NT2/D1 (cell line): ENCODE measurements around the gene PTPRN2.

Source experiments
- DNase-seq: peaks from one replicate; pipeline ENCODE4 v3.0.0-alpha.2; 2011; ENCODE audit warnings: low read depth, low spot score
- H3K27me3 ChIP-seq: 2 replicates; pipeline ENCODE4 v1.6.0; 2011; ENCODE audit warnings: mild to moderate bottlenecking; ENCODE audit not compliant: insufficient read length, insufficient read depth
- H3K36me3 ChIP-seq: 2 replicates; pipeline ENCODE4 v1.6.1; 2011; ENCODE audit warnings: mild to moderate bottlenecking, low read length, mixed read lengths; ENCODE audit not compliant: insufficient read depth, insufficient read length
- H3K4me1 ChIP-seq: 2 replicates; pipeline ENCODE4 v1.5.1; 2011; ENCODE audit not compliant: insufficient read depth, insufficient read length
- H3K4me3 ChIP-seq: 2 replicates; pipeline ENCODE4 v1.5.1; 2011; ENCODE audit warnings: low read depth; ENCODE audit not compliant: insufficient read length
- H3K9ac ChIP-seq: 2 replicates; pipeline ENCODE4 v1.6.0; 2011; ENCODE audit warnings: low read depth; ENCODE audit not compliant: insufficient read length
- H3K9me3 ChIP-seq: 2 replicates; pipeline ENCODE4 v1.5.1; 2011; ENCODE audit warnings: mild to moderate bottlenecking, low read length; ENCODE audit not compliant: insufficient read depth
- SUZ12 ChIP-seq: IDR thresholded peaks from 2 replicates; pipeline ENCODE4 v1.6.1; 2011; ENCODE audit not compliant: insufficient read length, insufficient read depth; ENCODE audit errors: extremely low read depth
- YY1 ChIP-seq: IDR thresholded peaks from 2 replicates; pipeline ENCODE4 v1.6.1; 2011; ENCODE audit not compliant: insufficient read length, insufficient read depth
- ZNF274 ChIP-seq: IDR thresholded peaks from 2 replicates; pipeline ENCODE4 v1.6.1; 2011; ENCODE audit warnings: mild to moderate bottlenecking, low read depth, low read length

PTPRN2 gene

DNA sequence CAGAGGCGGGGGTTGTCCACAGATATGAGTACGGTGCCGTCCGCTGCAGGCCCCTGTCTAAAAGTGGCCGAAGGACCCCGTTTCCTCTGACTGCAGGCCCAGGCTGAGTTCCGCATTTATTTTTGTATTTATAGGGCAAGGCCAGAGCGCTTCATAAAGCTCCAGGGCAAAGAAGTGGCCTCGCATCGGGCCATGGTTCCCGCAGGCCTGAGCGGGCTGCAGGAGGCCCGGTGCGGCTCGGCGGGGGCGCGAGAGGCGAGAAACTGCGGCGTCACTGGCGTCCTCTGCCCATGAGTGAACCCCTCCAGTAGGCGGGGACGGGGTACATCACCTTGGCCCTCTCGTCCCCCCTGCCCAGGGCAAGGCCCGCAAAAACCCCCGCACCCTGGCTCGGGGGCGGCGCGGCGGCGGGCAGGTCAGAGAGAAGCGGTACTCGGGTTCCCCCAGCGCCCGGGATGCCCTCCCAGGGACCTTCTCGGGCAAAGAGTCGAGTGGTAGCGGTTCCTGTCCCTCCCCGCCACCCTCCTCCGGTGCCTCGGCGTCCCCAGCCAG lies 895.1 kb downstream of the PTPRN2 start:
- Histone ChIP-seq H3K36me3 (no peaks in the 10 kb centered on the region), H3K27me3 (peaks cover 72% of the 10 kb centered on the region), H3K4me3 (peak overlapping the region; percentile 15)

DNA sequence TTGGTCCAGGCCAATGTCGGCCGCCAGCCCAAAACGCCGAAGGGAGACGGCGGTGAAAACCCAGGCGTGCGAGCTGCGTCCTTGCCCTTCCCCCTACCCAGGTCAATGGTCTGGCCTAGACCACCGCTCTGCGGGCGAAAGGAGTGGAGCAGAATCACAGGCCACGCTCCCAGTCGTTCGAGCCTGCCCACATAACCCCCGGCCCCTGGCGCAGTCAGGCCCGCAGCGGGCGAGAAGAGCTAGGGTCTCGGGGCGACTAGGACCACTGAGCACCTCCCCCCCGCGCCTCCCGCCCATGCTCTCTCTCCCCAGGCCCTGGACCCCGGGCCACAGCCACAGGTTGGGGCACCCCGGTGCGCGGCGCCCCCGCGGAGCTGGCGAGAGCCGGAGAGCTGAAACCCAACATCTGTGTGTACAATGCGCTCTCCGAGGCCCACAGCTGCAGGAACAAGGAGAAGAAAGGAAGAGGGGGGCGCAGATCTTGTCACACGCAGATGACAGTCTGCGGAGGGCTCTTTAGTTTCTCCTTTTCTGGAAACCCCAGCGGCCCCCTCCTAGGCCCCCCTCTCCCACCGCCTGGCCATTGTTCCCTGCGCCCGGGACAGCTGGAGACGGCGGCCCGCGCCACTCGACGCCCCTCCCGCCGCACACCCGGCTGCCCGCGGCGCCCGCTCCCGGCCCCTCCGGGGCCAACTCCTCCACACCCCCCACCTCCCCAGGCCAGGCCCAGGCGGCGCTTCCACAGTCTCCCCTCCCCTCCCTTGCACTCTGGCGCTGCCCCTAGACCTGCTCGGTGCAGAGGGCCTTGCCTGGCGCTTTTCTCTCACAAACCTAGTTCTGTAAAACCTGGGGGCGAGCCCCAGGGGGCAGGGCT lies 895.8 kb downstream of the PTPRN2 start:
- DNase-seq: no peak
- H3K4me3 ChIP-seq: peak overlapping the region; percentile 27
- peaks cover 79% of the 10 kb centered on the region for H3K27me3 ChIP-seq
- peaks cover 9% of the 10 kb centered on the region for H3K4me1 ChIP-seq
- peaks cover 6% of the 10 kb centered on the region; the same call in 1 of the 2 replicates for H3K9me3 ChIP-seq
- H3K9ac ChIP-seq: peak overlapping the region; percentile 51
- no peak for TF ChIP-seq ZNF274
- no peak for TF ChIP-seq YY1
- no peak for TF ChIP-seq SUZ12
- H3K36me3 ChIP-seq: no peaks in the 10 kb centered on the region

More for the DNA sequence above, 895.1 kb downstream of the PTPRN2 start:
- TF ChIP-seq ZNF274 (no peak), YY1 (no peak), SUZ12 (no peak)
- DNase-seq: no peak
- Histone ChIP-seq H3K4me1 (peaks cover 9% of the 10 kb centered on the region), H3K9me3 (peaks cover 6% of the 10 kb centered on the region; the same call in 1 of the 2 replicates), H3K9ac (peak overlapping the region; percentile 56)

DNA sequence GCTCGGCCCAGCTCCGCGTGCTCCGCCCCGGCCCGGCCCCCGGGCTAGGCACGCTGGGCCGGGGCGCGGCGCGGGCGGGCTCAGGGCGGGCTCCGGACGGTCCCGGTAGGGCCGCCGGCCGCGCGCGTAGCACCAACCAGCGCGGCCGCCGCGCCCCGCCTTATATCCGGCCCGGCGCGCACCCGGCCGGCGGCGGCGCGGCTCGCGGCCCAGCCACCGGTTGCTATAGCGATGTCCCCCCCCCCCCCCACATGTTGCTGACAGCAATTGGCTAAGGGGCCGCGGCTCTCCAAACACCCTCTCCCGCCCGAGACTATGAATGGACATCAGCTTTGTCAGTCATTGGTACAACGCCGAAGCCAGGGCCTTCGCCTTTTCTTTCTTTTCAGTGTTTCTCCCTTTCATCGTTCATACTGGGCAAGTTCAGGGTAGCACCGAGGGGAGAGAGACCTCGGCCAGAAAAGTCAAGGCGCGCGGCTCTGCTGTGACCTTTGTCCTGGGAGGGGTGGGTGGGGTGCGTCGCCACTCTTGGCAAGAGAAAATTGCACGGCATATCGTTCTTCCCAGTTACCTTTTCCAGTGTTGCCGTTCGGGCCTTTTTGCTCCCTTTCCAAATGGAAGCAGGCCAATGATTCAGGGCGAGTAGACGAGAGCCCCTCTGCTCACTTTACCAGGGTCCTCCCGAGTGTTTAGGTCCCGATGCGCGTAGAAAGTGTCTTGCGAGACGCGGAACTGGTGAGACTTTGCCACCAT lies 896.6 kb downstream of the PTPRN2 start:
- peak overlapping the region; percentile 51 for H3K9ac ChIP-seq
- H3K9me3 ChIP-seq: peaks cover 6% of the 10 kb centered on the region; the same call in 1 of the 2 replicates
- H3K27me3 ChIP-seq: peaks cover 87% of the 10 kb centered on the region
- peaks cover 9% of the 10 kb centered on the region for H3K4me1 ChIP-seq
- H3K4me3 ChIP-seq: peak overlapping the region; percentile 27
- DNase-seq: no peak
- no peak for TF ChIP-seq ZNF274
- no peak for TF ChIP-seq YY1
- TF ChIP-seq SUZ12: no peak
- no peaks in the 10 kb centered on the region for H3K36me3 ChIP-seq

DNA sequence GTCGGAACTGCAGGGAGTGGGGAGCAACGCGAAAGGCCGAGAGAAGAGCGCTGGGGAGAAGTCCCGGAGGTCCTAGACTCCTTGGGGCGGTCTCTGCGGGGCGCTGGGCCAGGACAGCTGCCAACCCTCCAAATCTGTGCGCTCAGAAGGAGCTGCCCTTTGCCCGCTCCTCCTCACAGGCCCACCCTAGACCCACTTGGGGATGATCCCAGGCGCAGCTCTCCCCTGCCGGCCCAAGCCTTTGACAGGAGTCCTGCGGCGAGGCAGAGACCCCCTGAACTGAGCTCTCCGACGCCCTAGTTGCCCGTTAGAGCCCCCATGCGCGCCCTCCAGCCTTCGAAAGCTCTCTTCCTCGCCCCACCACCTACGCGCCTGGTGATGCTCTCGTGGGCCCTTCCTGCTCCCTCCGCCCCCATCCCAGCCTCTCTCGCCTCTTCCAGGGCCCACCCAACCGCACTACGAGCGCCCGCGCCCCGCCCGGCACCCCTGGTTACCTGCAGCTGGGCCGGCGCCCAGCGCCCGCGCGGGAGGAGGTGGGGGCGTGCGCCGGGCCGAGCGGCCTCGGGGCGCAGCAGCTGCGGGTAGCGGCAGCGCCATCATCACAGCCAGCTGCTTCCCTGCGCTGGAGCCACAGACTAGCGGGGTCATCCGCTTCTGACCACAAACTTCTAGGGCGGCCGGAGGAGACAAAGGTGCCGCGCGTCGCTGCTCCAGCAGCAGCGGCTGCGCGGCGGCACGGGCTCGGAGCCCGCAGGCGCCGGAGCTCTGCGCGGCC lies 897.4 kb downstream of the PTPRN2 start:
- TF ChIP-seq SUZ12 (no peak), ZNF274 (no peak), YY1 (no peak)
- Histone ChIP-seq H3K9me3 (no peaks in the 10 kb centered on the region), H3K4me1 (peaks cover 9% of the 10 kb centered on the region), H3K36me3 (no peaks in the 10 kb centered on the region), H3K9ac (peak overlapping the region; percentile 50), H3K27me3 (peaks cover 95% of the 10 kb centered on the region), H3K4me3 (peak overlapping the region; percentile 46)
- DNase-seq: no peak

DNA sequence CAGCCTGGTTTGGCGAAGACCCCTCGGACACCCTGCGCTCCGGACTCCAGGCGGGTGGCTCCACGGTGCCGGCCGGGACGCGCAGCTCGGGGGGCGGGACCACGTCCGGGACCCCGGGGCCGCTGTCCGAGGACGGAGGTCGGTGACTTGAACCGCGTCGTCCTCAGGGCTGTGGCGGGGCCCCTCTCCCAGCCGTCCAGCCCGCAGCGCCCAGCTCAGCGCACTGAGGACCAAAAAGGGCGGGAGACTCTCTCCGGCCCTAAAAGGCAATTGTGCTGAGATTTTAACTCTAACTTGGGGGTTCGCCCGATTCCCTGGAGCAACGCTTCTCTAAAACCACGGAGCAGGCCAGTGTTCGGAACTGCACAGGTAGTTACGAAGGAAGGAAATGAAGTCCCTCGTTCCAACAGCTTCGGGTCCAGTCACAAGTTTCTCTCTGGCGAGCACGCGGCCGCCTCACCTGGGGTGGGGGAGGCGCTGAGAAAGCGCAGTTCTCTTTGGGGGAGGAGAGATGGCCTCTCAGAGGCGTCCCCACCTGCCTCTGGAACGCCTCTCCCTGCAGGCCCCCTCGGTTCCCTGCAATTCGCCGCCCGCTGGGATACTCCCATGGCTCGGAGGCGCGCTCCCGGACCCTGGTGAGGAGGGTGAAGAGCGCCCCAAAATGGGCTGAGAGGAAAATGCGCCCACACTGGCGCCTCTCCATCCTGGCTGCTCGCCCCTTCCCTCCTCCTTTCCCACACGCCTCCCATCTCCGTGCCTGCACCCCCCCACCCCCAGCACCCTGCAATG lies 898.2 kb downstream of the PTPRN2 start:
- H3K9ac ChIP-seq: peak overlapping the region; percentile 26

DNA sequence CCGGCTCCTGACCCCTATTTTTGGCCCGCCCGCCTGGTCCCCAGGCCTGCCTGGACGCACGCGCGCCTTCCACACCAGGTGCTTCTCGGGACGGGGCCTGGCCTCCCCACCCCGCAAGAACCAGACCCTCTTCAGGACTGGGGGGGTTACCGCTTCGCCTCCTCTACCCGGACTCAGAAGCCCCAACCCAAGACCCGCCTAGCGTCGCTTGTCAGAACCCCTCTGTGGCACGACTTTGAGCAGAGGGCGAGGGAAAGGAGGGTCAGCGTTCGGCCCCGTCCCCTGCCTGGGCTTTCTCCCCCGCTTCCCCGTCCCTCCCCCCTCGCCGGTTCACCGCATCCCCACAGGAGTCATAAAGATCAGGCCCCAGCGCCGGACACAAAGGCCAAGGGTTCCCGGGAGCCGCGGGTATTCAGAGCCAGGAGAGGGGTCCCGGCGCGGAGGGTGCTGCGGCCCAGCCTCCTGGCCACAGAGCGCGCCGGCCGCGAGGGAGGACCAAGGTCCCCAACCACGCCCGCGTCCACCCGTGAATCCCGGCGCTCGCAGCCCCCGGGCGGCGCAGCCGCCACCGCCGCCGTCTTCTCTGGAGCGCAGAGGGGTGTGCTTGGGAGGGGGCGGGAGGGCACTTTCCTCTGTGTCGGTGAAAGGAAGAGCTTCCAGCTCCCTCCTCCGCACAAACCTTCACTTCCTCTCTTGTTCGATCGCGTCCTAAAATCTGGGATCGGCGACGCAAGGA lies 898.9 kb downstream of the PTPRN2 start:
- TF ChIP-seq SUZ12: peak; percentile 27
- no peak for TF ChIP-seq ZNF274
- no peak for TF ChIP-seq YY1
- H3K27me3 ChIP-seq: peaks cover 92% of the 10 kb centered on the region

More for the DNA sequence above, 898.2 kb downstream of the PTPRN2 start:
- H3K27me3 ChIP-seq: peaks cover 95% of the 10 kb centered on the region
- no peaks in the 10 kb centered on the region for H3K9me3 ChIP-seq
- TF ChIP-seq ZNF274: no peak
- TF ChIP-seq SUZ12: peak; percentile 95
- peaks cover 9% of the 10 kb centered on the region for H3K4me1 ChIP-seq
- no peak for DNase-seq
- no peaks in the 10 kb centered on the region for H3K36me3 ChIP-seq
- peak overlapping the region; percentile 29 for H3K4me3 ChIP-seq

More for the DNA sequence above, 898.9 kb downstream of the PTPRN2 start:
- H3K36me3 ChIP-seq: no peaks in the 10 kb centered on the region
- H3K9me3 ChIP-seq: no peaks in the 10 kb centered on the region
- H3K4me1 ChIP-seq: peaks cover 6% of the 10 kb centered on the region
- DNase-seq: no peak
- peak overlapping the region; percentile 29 for H3K4me3 ChIP-seq
- H3K9ac ChIP-seq: peak overlapping the region; percentile 26
